T-helper 2 cell treated with Interferon-gamma antibody and Interleukin-4, amounts not matched to agents 5 μg/mL and 100 μg/mL, for 36 hours (primary cell): Measurements from ENCODE around the gene RGS2.

ENCODE experiments used
- DNase-seq: peaks from one replicate; pipeline ENCODE4 v3.0.0; 2021; ENCODE audit warnings: low spot score
- H3K27ac Mint-ChIP-seq: one replicate; pipeline ENCODE4 v1.8.0; 2021; ENCODE audit warnings: mild to moderate bottlenecking, mixed read lengths
- H3K27me3 Mint-ChIP-seq: one replicate; pipeline ENCODE4 v1.8.0; 2021; ENCODE audit warnings: low read depth, mixed read lengths
- H3K36me3 Mint-ChIP-seq: one replicate; pipeline ENCODE4 v1.8.0; 2021; ENCODE audit warnings: low read depth, mixed read lengths
- H3K4me1 Mint-ChIP-seq: one replicate; pipeline ENCODE4 v1.8.0; 2021; ENCODE audit warnings: low read depth, mixed read lengths
- H3K4me3 Mint-ChIP-seq: one replicate; pipeline ENCODE4 v1.8.0; 2022; ENCODE audit warnings: mild to moderate bottlenecking, moderate library complexity, mixed read lengths
- H3K9me3 Mint-ChIP-seq: one replicate; pipeline ENCODE4 v1.8.0; 2021; ENCODE audit warnings: mixed read lengths

The RGS2 gene

DNA sequence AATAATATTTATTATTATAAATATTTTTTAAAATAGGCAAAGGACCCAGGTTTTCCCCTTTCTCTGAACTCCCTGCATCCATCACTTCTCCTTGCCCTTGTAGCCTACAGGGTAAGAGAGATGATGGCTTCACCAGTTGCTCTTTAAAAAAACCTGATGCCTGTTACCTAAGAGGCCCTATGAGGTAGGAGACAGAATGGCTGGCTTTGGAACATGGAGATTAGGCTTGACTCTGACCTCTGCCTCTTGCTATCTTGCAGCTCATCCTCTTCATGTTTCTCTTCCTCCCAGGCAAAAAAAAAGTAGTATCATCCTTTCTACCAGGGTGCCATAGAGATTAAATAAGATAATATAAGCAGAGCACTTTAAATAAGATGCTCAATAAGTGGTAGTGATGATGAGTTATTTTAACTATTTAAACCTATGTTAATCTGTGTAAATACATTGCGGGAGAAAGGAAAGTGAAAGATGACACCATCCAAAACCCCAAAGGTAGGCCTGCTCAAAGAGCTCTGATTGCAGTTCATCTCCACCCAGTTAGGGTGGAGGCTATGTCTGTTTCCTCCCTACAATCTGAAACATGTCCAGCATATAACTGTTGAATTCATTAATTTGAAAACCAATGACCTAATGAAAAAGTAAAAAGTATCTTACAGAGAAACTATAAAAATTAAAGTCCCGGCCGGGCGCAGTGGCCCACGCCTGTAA is 51.8 kb downstream of the RGS2 start:
- H3K4me1 Mint-ChIP-seq, result peaks cover 2% of the 10 kb centered on the region
- no peaks in the 10 kb centered on the region for H3K9me3 Mint-ChIP-seq
- no peaks in the 10 kb centered on the region for H3K36me3 Mint-ChIP-seq
- DNase-seq, result no peak
- H3K27me3 Mint-ChIP-seq, result peaks cover 3% of the 10 kb centered on the region
- no peak overlapping the region for H3K4me3 Mint-ChIP-seq
- H3K27ac Mint-ChIP-seq, result no peak overlapping the region

DNA sequence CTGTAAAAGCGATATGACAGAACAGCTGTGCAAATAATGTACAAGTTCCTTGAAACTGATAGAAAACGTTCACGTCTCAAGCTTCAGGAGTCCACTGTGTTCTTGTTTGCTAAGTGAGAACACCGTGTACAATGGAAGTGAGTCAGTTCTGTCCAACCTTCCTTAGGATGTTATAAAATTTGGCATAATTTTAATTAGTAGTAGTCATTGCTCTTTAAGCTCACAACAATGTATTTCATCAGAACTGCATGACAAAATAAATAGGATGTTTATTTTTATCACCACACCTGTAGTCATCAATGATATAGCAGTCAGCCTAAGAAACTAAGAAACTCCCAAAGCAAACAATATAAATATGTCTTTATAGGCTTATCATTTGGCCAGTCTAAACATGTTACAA is 53.0 kb downstream of the RGS2 start:
- no peak for DNase-seq
- Mint-ChIP-seq H3K27ac (no peak overlapping the region), H3K36me3 (no peaks in the 10 kb centered on the region), H3K9me3 (no peaks in the 10 kb centered on the region), H3K4me1 (peaks cover 4% of the 10 kb centered on the region), H3K4me3 (no peak overlapping the region), H3K27me3 (peaks cover 3% of the 10 kb centered on the region)
